ENCODE data around the gene CNN2.

Gene CNN2

GRCh38 chr19:1026783-1027649 lies 608 bp downstream of the CNN2 start:
- TF ChIP-seq CTCF (IDR thresholded peaks at IDR 0.05; ENCODE audit: low read length) (no peak), EZH2phosphoT487 (IDR thresholded peaks at IDR 0.05; ENCODE audit: low read length) (no peak), EZH2 (optimal IDR thresholded peaks at IDR 0.05; ENCODE audit: low read depth, low read length) (no peak)
- peaks cover 35% of the 10 kb centered on the region for H3F3A ChIP-seq (ENCODE audit: insufficient read depth, low read length)
- peaks cover 4% of the 10 kb centered on the region; the same call in 1 of the 2 replicates for H3K4me1 ChIP-seq (ENCODE audit: low read length)
- H2AFZ ChIP-seq (ENCODE audit: low read length): peak overlapping the region; percentile 79
- H3K4me3 ChIP-seq (ENCODE audit: low read length): peak overlapping the region; percentile 99
- H3K4me2 ChIP-seq (ENCODE audit: low read depth, low read length): peak overlapping the region; percentile 97
- H4K20me1 ChIP-seq (ENCODE audit: insufficient read depth, low read length): no peaks in the 10 kb centered on the region
- peak; percentile 52 for DNase-seq
- H3K27me3 ChIP-seq (replicated peaks; ENCODE audit: insufficient read depth, low read length): no peaks in the 10 kb centered on the region
- H3K9me2 ChIP-seq (replicated peaks; ENCODE audit: insufficient read depth, low read length): no peaks in the 10 kb centered on the region
- peak overlapping the region; percentile 76 for H3K9ac ChIP-seq (ENCODE audit: low read length)
- no peaks in the 10 kb centered on the region; the same call in 1 of the 2 replicates for H3K36me3 ChIP-seq (replicated peaks; ENCODE audit: insufficient read depth, low read length)
- H3K9me3 ChIP-seq (replicated peaks; ENCODE audit: insufficient read depth, low read length): no peaks in the 10 kb centered on the region
- H3K79me2 ChIP-seq (ENCODE audit: low read length): peaks cover 47% of the 10 kb centered on the region
- H3K27ac ChIP-seq (ENCODE audit: low read length): peak overlapping the region; percentile 62; the same call in 1 of the 2 replicates

DNA sequence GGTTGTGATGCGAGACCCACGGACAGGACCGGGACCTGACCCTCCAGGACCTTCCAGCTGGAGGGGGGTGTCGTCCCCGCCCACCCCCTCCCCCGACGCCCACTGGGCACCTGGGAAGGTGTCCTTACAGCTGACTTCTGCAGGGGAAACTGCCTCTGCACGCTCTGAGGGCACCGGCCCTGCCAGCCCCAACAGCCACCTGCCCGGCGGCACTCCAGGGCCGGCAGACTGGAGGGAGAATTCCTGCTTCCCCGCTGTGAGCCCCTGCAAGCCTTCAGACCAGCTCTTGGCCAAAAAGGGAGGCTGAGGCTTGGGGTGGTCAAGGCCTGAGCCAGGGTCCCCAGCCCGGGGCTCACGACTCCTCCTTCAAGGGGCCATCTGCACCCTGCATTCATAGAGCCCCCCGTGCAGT lies 1.2 kb downstream of the CNN2 start:
- no peaks in the 10 kb centered on the region for H3K9me3 ChIP-seq (replicated peaks; ENCODE audit: insufficient read depth, low read length)
- TF ChIP-seq CTCF (IDR thresholded peaks at IDR 0.05; ENCODE audit: low read length): no peak
- TF ChIP-seq EZH2 (optimal IDR thresholded peaks at IDR 0.05; ENCODE audit: low read depth, low read length): no peak
- no peak for TF ChIP-seq EZH2phosphoT487 (IDR thresholded peaks at IDR 0.05; ENCODE audit: low read length)
- H3F3A ChIP-seq (ENCODE audit: insufficient read depth, low read length): peaks cover 35% of the 10 kb centered on the region
- peak overlapping the region; percentile 62; the same call in 1 of the 2 replicates for H3K27ac ChIP-seq (ENCODE audit: low read length)
- H3K27me3 ChIP-seq (replicated peaks; ENCODE audit: insufficient read depth, low read length): no peaks in the 10 kb centered on the region
- H3K36me3 ChIP-seq (replicated peaks; ENCODE audit: insufficient read depth, low read length): peaks cover 5% of the 10 kb centered on the region; the same call in 1 of the 2 replicates
- peaks cover 4% of the 10 kb centered on the region; the same call in 1 of the 2 replicates for H3K4me1 ChIP-seq (ENCODE audit: low read length)
- peak overlapping the region; percentile 76; the same call in 1 of the 2 replicates for H3K9ac ChIP-seq (ENCODE audit: low read length)
- no peak overlapping the region for H2AFZ ChIP-seq (ENCODE audit: low read length)
- no peaks in the 10 kb centered on the region for H4K20me1 ChIP-seq (ENCODE audit: insufficient read depth, low read length)
- peak overlapping the region; percentile 97 for H3K4me2 ChIP-seq (ENCODE audit: low read depth, low read length)
- H3K9me2 ChIP-seq (replicated peaks; ENCODE audit: insufficient read depth, low read length): no peaks in the 10 kb centered on the region
- peaks cover 54% of the 10 kb centered on the region for H3K79me2 ChIP-seq (ENCODE audit: low read length)
- H3K4me3 ChIP-seq (ENCODE audit: low read length): peak overlapping the region; percentile 99
- DNase-seq: peak; percentile 24

- no peak for TF ChIP-seq EZH2 (optimal IDR thresholded peaks at IDR 0.05; ENCODE audit: low read depth, low read length)
- TF ChIP-seq EZH2phosphoT487 (IDR thresholded peaks at IDR 0.05; ENCODE audit: low read length): no peak
- no peak for TF ChIP-seq CTCF (IDR thresholded peaks at IDR 0.05; ENCODE audit: low read length)
- Histone ChIP-seq H3K27me3 (replicated peaks; ENCODE audit: insufficient read depth, low read length) (no peaks in the 10 kb centered on the region), H3K27ac (ENCODE audit: low read length) (peak overlapping the region; percentile 62; the same call in 1 of the 2 replicates), H2AFZ (ENCODE audit: low read length) (peak overlapping the region; percentile 67), H3K9ac (ENCODE audit: low read length) (peak overlapping the region; percentile 76), H3K4me1 (ENCODE audit: low read length) (peaks cover 4% of the 10 kb centered on the region; the same call in 1 of the 2 replicates), H3K4me3 (ENCODE audit: low read length) (peak overlapping the region; percentile 99), H3K9me2 (replicated peaks; ENCODE audit: insufficient read depth, low read length) (no peaks in the 10 kb centered on the region), H3K36me3 (replicated peaks; ENCODE audit: insufficient read depth, low read length) (peaks cover 5% of the 10 kb centered on the region; the same call in 1 of the 2 replicates), H3F3A (ENCODE audit: insufficient read depth, low read length) (peaks cover 34% of the 10 kb centered on the region), H3K79me2 (ENCODE audit: low read length) (peaks cover 59% of the 10 kb centered on the region), H3K9me3 (replicated peaks; ENCODE audit: insufficient read depth, low read length) (no peaks in the 10 kb centered on the region), H4K20me1 (ENCODE audit: insufficient read depth, low read length) (no peaks in the 10 kb centered on the region), H3K4me2 (ENCODE audit: low read depth, low read length) (peak overlapping the region; percentile 97)
- DNase-seq: peak; percentile 80
These were observed 1.9 kb downstream of the CNN2 start for GRCh38 chr19:1028062-1028926.

All from MM.1S (cell line).